HFFc6 (cell line): Measurements from ENCODE around the gene PATJ. TPM values are rescaled to one million over a fixed set of nuclear protein-coding genes. Genes with fewer than 3 reads are reported as not detected.

Source experiments
- DNase-seq: peaks from one replicate; pipeline ENCODE4 v3.0.0-alpha.2; 2018
- H3K27ac Mint-ChIP-seq: 2 replicates; pipeline ENCODE4 v1.8.0; 2020; ENCODE audit warnings: mild to moderate bottlenecking, mixed read lengths
- H3K27me3 Mint-ChIP-seq: 2 replicates; pipeline ENCODE4 v1.8.0; 2021; ENCODE audit warnings: mild to moderate bottlenecking, moderate library complexity, mixed read lengths; ENCODE audit not compliant: insufficient read depth
- H3K36me3 Mint-ChIP-seq: 2 replicates; pipeline ENCODE4 v1.8.0; 2021; ENCODE audit warnings: low read depth, mixed read lengths
- H3K4me1 Mint-ChIP-seq: 2 replicates; pipeline ENCODE4 v1.8.0; 2020; ENCODE audit warnings: low read depth, mixed read lengths
- H3K4me3 Mint-ChIP-seq: 2 replicates; pipeline ENCODE4 v1.8.0; 2020; ENCODE audit warnings: mild to moderate bottlenecking, moderate library complexity, mixed read lengths
- H3K9me3 Mint-ChIP-seq: 2 replicates; pipeline ENCODE4 v1.8.0; 2020; ENCODE audit warnings: mild to moderate bottlenecking, mixed read lengths
- total RNA-seq, 6 experiments: library from RNA; stranded (reverse); fragmentation: NEBNext Ultra II Directional; extraction: Animal tissue kit (Norgen Biotek cat#: 25700); gene quantifications; 2 replicates in 1 of 6; 3 replicates in 5 of 6; pipeline ENCODE4 v1.2.3, GENCODE V29; 2021
- TF ChIP-seq, protein P1 (sequence below): fragments of 200-600 bp; sonication (generic); IDR thresholded peaks from 2 replicates; pipeline ENCODE4 v1.5.0; 2021; ENCODE audit warnings: antibody characterized with exemption, mild to moderate bottlenecking

PATJ gene
- total RNA-seq, 6 experiments from 2014 or later, result 4.7 to 8.0 (median 5.7) TPM

DNA sequence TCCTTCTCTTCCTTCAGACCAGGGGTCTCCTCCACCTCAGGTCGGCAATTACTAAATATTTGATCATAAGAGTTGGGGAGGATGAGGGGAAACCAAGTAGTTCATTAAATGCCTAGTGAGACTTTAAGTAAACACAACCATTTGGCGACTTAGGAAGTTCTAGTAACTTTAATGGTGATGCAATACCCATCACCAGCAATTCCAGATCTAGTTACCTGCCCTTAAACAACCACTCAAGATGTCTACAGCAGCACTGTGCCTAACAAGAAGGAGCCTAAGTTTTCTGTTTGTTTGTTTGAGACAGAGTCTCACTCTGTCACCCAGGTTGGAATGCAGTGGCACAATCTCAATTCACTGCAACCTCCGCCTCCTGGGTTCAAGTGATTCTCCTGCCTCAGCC, 395.7 kb downstream of the PATJ start:
- Mint-ChIP-seq H3K9me3 (no peaks in the 10 kb centered on the region), H3K27me3 (no peaks in the 10 kb centered on the region), H3K4me1 (peaks cover 8% of the 10 kb centered on the region), H3K4me3 (no peak overlapping the region), H3K27ac (no peak overlapping the region), H3K36me3 (no peaks in the 10 kb centered on the region)
- no peak for DNase-seq
- TF ChIP-seq, protein P1, sequence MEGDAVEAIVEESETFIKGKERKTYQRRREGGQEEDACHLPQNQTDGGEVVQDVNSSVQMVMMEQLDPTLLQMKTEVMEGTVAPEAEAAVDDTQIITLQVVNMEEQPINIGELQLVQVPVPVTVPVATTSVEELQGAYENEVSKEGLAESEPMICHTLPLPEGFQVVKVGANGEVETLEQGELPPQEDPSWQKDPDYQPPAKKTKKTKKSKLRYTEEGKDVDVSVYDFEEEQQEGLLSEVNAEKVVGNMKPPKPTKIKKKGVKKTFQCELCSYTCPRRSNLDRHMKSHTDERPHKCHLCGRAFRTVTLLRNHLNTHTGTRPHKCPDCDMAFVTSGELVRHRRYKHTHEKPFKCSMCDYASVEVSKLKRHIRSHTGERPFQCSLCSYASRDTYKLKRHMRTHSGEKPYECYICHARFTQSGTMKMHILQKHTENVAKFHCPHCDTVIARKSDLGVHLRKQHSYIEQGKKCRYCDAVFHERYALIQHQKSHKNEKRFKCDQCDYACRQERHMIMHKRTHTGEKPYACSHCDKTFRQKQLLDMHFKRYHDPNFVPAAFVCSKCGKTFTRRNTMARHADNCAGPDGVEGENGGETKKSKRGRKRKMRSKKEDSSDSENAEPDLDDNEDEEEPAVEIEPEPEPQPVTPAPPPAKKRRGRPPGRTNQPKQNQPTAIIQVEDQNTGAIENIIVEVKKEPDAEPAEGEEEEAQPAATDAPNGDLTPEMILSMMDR, result no peak

DNA sequence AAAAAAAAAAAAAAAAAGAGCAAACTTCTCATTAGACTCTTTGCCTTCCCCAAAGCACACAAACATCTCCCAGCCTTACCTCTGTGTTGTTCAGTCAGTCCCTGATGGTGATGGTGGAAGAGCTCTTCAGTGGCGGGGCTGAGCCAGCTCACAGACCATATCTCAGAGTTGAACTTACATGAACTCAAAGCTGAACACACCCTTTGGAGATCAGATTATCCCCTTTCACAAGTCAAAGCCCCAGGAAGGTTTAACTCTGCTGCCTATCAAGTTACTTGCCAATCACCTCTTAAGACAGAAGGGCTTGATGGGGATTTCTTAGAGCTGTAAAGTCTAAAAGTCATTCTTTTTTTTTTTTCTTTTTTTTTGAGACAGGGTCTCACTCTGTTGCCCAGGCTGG, 397.1 kb downstream of the PATJ start:
- H3K4me3 Mint-ChIP-seq, result no peak overlapping the region
- H3K27me3 Mint-ChIP-seq, result no peaks in the 10 kb centered on the region
- TF ChIP-seq, protein P1, result no peak
- peaks cover 8% of the 10 kb centered on the region for H3K4me1 Mint-ChIP-seq
- H3K36me3 Mint-ChIP-seq, result no peaks in the 10 kb centered on the region
- H3K9me3 Mint-ChIP-seq, result no peaks in the 10 kb centered on the region
- no peak for DNase-seq
- no peak overlapping the region for H3K27ac Mint-ChIP-seq

DNA sequence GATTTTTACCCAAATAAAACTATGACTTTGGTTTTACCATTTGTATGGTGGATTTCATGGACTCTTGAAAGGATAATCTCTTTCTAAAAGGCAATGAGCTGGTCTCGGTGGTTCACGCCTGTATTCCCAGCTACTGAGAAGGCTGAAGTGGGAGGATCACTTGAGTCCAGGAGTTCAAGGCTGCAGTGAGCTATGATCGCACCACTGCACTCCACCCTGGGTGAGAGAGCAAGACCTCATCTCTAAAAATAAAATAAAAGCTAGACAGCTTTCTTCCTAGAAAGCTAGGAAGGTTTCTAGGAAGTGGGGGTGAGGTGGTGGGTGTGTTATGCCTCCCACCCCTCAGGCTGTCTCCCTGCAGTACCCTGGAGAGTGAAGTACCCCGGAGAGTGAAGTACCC, 398.4 kb downstream of the PATJ start:
- no peak overlapping the region for H3K4me3 Mint-ChIP-seq
- no peaks in the 10 kb centered on the region for H3K36me3 Mint-ChIP-seq
- H3K4me1 Mint-ChIP-seq, result peaks cover 8% of the 10 kb centered on the region
- no peak overlapping the region for H3K27ac Mint-ChIP-seq
- TF ChIP-seq, protein P1, result no peak
- H3K9me3 Mint-ChIP-seq, result no peaks in the 10 kb centered on the region
- no peaks in the 10 kb centered on the region for H3K27me3 Mint-ChIP-seq
- no peak for DNase-seq

DNA sequence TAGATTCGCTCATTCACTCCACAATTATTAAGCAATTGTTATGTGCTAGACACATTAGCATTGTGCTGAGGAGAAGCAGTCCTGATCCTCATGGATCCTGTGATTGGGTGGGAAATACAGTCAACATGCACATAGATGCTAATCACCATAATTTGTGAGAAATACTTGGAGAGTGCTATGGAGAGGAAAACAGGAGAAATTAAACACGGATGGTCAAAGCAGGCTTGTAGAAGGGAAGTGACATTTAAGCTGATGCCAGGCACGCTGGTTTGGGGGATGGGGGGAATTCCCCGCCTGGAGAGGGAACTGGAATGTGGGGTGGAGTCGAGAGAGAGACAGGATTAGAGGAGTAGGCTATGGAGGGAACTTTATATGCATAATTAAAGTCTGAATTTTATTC, 400.2 kb downstream of the PATJ start:
- peak; percentile 16 for DNase-seq
- no peak overlapping the region for H3K4me3 Mint-ChIP-seq
- TF ChIP-seq, protein P1, result no peak
- no peaks in the 10 kb centered on the region for H3K36me3 Mint-ChIP-seq
- H3K27ac Mint-ChIP-seq, result no peak overlapping the region
- no peaks in the 10 kb centered on the region for H3K27me3 Mint-ChIP-seq
- H3K9me3 Mint-ChIP-seq, result no peaks in the 10 kb centered on the region; the same call in 1 of the 2 replicates
- peaks cover 8% of the 10 kb centered on the region for H3K4me1 Mint-ChIP-seq

DNA sequence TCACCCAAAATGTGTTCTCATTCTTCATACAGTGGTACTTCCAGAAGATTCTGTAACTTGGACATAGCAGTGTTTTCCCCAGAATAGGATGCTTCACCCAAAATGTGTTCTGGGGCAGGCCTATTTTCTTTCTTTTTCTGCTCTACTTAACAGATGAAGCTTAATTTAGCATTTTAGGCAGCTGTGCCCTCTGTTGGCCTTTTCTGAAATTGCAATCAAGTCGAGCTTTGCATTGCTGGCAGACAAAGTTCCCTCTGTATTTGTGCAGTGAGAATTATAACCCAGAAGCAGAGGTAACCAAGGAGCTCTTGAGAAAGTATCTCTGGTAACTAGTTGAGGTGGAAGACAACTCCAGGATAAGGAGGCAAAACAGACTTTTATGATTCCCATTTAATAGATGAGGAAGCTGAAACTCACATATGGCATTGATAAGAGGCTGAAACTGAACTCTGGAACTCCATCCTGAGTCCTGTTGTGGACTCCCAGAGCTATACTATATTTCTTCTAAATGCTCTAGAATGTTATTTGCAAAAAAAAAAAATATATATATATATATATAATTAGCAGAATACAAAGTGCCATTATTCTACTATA, 402.1 kb downstream of the PATJ start:
- Mint-ChIP-seq H3K36me3 (no peaks in the 10 kb centered on the region), H3K9me3 (no peaks in the 10 kb centered on the region; the same call in 1 of the 2 replicates), H3K27me3 (no peaks in the 10 kb centered on the region), H3K27ac (no peak overlapping the region), H3K4me1 (peaks cover 8% of the 10 kb centered on the region), H3K4me3 (no peak overlapping the region)
- TF ChIP-seq, protein P1, result peak; percentile 82
- peak; percentile 54 for DNase-seq
